Skin of body (tissue), 1 donor: ENCODE measurements around the gene PREPL. TPM values are rescaled to one million over a fixed set of nuclear protein-coding genes. Genes with fewer than 3 reads are reported as not detected.

Source experiments
- total RNA-seq: library from RNA; depleted of rRNA; stranded (reverse); fragments of >200 nt; gene quantifications from one replicate; pipeline ENCODE4 v1.2.3, GENCODE V29; 2014

Gene PREPL
- total RNA-seq, 1 donor from 2014 or later = 66.7 TPM

Other genes starting within 250 kb of the PREPL start
- 39.8 TPM for gene PPM1B, start 192.6 kb downstream of the PREPL start, total RNA-seq
- gene SLC3A1, start 86.0 kb downstream of the PREPL start, total RNA-seq = 0.20 TPM
- gene CAMKMT, start 453 bp upstream of the PREPL start, total RNA-seq = 11.7 TPM